ENCODE data around the gene POC1B.

Gene POC1B

DNA sequence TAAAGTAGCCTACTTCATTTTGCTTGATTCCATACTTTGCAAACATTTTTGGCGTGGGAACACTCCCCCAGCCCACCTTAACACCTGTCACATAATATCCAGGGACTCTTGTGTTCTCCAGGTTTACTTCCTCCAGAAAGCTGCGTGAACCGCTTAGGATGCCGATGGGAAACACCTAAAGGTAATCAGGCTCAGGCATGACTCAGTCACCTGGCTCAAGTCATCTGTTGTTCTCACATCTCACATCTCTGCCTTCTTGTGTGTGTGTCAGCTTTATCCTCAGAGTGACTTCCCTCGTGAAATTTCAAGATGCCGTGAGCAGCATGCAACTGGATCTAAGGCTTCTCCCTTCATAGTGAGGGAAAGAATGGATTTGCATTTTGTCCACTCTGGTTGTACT lies 125.4 kb downstream of the POC1B start:
- Mint-ChIP-seq H3K4me1 (peaks cover 38% of the 10 kb centered on the region), H3K27me3 (no peaks in the 10 kb centered on the region), H3K9me3 (peaks cover 9% of the 10 kb centered on the region), H3K4me3 (no peak overlapping the region), H3K27ac (no peak overlapping the region), H3K36me3 (peaks cover 21% of the 10 kb centered on the region)
- CTCF ChIA-PET, result no interaction called here
- no peak for DNase-seq

DNA sequence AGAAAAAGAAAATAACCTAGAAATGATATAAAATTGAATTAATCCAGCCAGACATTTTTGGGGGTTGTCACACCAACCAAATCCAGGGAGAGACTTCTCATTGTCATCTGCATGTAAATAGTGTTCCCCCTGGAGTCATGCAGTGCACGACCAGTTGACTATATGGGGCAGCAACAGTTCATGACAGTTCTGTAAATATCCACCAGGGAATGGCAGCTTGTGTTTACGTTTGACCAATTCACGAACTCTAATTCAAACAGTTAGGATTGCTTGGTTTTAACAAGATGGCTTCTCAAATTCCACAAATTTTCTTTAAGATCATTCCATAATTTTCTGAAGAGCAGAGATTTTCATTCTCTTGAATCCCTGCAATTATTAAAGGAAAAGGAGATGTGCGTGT lies 130.1 kb downstream of the POC1B start:
- Mint-ChIP-seq H3K27ac (no peak overlapping the region), H3K4me1 (peaks cover 46% of the 10 kb centered on the region)
- CTCF ChIA-PET, result no interaction called here

DNA sequence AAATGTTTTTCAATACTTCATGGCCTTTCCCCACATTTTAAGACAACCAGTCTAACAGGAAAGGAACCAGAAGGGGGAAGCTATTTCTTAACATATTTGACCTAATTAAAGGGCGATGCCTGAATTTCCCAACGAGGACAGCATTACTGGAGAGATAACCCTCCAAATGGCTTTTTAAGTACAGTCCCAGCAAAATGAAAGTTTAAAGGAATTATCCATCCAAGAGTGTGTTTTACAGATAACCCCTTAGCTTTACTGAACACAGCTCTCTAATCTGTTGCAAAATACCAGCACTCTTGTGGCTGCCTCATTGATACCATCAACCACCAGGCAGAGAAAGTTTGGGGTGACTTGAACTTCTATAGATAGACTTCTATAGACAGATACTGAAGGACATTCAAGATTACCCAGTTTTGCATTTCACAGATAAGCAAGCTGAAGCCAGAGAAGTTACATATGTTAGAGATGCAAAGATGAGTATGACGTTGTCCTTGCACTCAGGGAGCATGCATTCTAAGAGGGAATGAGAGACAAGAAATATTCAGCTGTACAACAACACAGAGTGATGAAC lies 132.2 kb downstream of the POC1B start:
- no peak for DNase-seq
- peaks cover 2% of the 10 kb centered on the region for H3K36me3 Mint-ChIP-seq
- H3K4me1 Mint-ChIP-seq, result peaks cover 48% of the 10 kb centered on the region
- H3K27ac Mint-ChIP-seq, result no peak overlapping the region
- CTCF ChIA-PET, result no interaction called here
- H3K4me3 Mint-ChIP-seq, result no peak overlapping the region
- no peaks in the 10 kb centered on the region for H3K27me3 Mint-ChIP-seq
- H3K9me3 Mint-ChIP-seq, result no peaks in the 10 kb centered on the region

More for the DNA sequence above, 130.1 kb downstream of the POC1B start:
- peaks cover 10% of the 10 kb centered on the region for H3K36me3 Mint-ChIP-seq
- DNase-seq, result no peak
- no peak overlapping the region for H3K4me3 Mint-ChIP-seq
- H3K9me3 Mint-ChIP-seq, result peaks cover 2% of the 10 kb centered on the region
- no peaks in the 10 kb centered on the region for H3K27me3 Mint-ChIP-seq

GRCh38 chr12:89392391-89392790 lies 133.5 kb downstream of the POC1B start:
- Mint-ChIP-seq H3K27me3 (no peaks in the 10 kb centered on the region), H3K4me1 (peaks cover 37% of the 10 kb centered on the region), H3K4me3 (no peak overlapping the region), H3K36me3 (no peaks in the 10 kb centered on the region), H3K9me3 (no peaks in the 10 kb centered on the region), H3K27ac (no peak overlapping the region)
- DNase-seq, result no peak
- CTCF ChIA-PET, result no interaction called here

DNA sequence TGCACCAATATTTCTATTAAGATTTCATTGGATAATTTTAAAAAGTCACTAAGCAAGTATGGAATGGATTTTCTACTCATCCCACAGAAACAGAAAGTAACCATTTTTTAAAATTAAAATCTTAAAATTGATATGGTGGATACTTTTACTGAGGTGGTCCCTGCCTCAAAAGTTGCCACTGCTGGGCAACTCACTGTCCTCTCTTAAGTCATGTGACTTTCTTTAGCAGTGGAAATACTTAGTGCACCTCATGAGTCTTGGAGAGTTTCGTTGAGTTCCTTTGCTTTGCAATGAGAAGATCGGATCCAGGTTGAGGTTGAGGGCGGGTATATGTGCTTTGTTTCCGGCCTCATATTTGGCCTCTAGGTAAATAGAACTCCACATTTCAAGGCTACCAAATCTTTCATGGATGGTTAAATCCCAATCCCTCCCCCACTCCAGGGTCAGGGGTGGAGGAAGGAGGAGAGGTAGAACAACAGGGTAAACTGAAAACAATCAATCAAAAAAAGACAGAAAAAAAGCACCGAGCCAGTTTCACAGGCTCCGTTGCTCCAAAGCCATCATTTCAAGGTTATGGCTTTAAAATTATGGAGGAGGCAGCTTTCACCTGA lies 134.0 kb downstream of the POC1B start:
- no peaks in the 10 kb centered on the region for H3K9me3 Mint-ChIP-seq
- CTCF ChIA-PET, result no interaction called here
- H3K4me1 Mint-ChIP-seq, result peaks cover 32% of the 10 kb centered on the region
- H3K4me3 Mint-ChIP-seq, result no peak overlapping the region
- H3K27me3 Mint-ChIP-seq, result no peaks in the 10 kb centered on the region
- H3K36me3 Mint-ChIP-seq, result no peaks in the 10 kb centered on the region
- H3K27ac Mint-ChIP-seq, result no peak overlapping the region
- DNase-seq, result no peak

- peaks cover 25% of the 10 kb centered on the region for H3K4me1 Mint-ChIP-seq
- no peak overlapping the region for H3K27ac Mint-ChIP-seq
- no peaks in the 10 kb centered on the region for H3K36me3 Mint-ChIP-seq
- H3K27me3 Mint-ChIP-seq, result no peaks in the 10 kb centered on the region
- no peak overlapping the region for H3K4me3 Mint-ChIP-seq
- no peak for DNase-seq
- CTCF ChIA-PET, result interaction anchor here (1.4 kb wide), 1 partner anchor 13 kb away, joined by 4 read pairs; no protein-coding TSS in a partner anchor
- H3K9me3 Mint-ChIP-seq, result no peaks in the 10 kb centered on the region
These were observed 134.8 kb downstream of the POC1B start for GRCh38 chr12:89390802-89391673.

DNA sequence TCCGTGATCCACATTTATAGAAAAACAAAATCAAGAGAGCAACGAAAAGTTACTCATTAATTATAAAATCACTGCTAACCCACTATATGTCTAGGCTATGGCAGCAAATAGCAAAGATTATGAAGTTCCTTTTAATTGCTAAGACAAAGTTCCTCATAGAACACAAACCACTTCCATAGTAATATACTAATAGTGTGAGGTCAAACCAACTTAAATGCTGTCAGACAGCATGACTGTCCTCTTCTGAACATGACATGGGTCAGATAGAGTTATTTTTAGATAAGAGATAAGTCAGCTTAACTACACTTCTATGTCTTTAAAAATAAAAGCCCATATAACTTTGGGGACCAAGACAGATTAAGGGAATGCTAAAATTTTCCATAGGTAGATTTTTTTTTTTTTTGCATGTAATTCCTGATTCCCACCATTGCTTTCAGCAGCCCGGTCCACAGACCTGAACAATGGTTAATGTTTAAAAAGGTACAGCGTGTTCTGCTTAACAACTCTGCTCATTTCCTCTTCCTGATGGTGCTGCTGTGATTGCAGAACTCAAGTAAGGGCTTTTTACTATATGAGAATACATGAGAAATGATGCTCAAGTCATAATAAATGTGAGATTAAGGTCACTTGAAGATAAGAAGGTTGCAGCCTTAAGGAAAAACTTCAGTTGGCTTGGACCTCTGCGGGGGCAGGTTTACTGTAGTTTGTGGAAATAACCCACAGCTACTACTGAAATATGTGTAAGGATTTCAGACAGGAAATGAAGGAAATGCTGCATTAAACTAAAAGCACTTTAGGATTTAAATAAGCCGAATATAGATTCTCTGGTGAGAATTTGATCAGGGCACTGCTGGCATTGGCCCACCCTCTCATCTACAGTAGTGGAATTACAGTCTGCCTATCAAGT lies 135.8 kb downstream of the POC1B start:
- Mint-ChIP-seq H3K9me3 (no peaks in the 10 kb centered on the region), H3K27me3 (no peaks in the 10 kb centered on the region), H3K36me3 (no peaks in the 10 kb centered on the region), H3K4me3 (no peak overlapping the region), H3K27ac (no peak overlapping the region), H3K4me1 (peaks cover 24% of the 10 kb centered on the region)
- CTCF ChIA-PET, result interaction anchor here (0.7 to 1.4 kb wide), 3 partner anchors 14 to 369 kb away, joined by 3 to 4 read pairs (median 3); no protein-coding TSS in a partner anchor
- DNase-seq, result no peak

DNA sequence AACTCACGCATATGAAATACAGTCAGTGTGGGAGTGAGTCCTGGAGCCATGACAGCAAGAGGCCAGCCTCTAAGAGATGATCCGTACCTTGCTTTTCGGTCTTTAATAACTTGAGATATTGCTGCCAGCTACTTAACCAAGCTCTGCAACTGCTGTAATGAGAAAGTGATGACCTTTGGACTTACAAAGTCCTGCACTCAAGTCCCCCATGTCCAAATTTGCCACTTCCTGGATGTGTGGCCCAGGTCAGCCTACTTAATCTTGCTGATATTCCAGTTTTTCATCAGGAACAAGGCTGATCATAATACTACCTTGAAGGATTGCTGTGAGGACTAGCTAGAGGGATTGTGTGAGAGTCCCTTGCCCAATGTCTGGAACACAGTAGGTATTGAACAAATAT lies 139.7 kb downstream of the POC1B start:
- H3K27me3 Mint-ChIP-seq, result peaks cover 4% of the 10 kb centered on the region
- no peaks in the 10 kb centered on the region for H3K36me3 Mint-ChIP-seq
- CTCF ChIA-PET, result no interaction called here
- H3K4me3 Mint-ChIP-seq, result no peak overlapping the region
- DNase-seq, result no peak
- no peaks in the 10 kb centered on the region for H3K9me3 Mint-ChIP-seq
- peaks cover 36% of the 10 kb centered on the region for H3K4me1 Mint-ChIP-seq
- no peak overlapping the region for H3K27ac Mint-ChIP-seq

- Mint-ChIP-seq H3K27me3 (peaks cover 4% of the 10 kb centered on the region), H3K27ac (no peak overlapping the region), H3K4me1 (peaks cover 26% of the 10 kb centered on the region), H3K36me3 (no peaks in the 10 kb centered on the region), H3K9me3 (no peaks in the 10 kb centered on the region), H3K4me3 (no peak overlapping the region)
- DNase-seq, result no peak
- CTCF ChIA-PET, result no interaction called here
These were observed 141.0 kb downstream of the POC1B start for GRCh38 chr12:89384807-89385206.

- Mint-ChIP-seq H3K27ac (no peak overlapping the region), H3K4me3 (no peak overlapping the region), H3K4me1 (peaks cover 22% of the 10 kb centered on the region), H3K9me3 (no peaks in the 10 kb centered on the region), H3K27me3 (peaks cover 4% of the 10 kb centered on the region), H3K36me3 (no peaks in the 10 kb centered on the region)
- CTCF ChIA-PET, result no interaction called here
- no peak for DNase-seq
These were observed 141.6 kb downstream of the POC1B start for GRCh38 chr12:89384050-89384758.

GRCh38 chr12:89383235-89384049 lies 142.4 kb downstream of the POC1B start:
- CTCF ChIA-PET, result no interaction called here
- Mint-ChIP-seq H3K9me3 (no peaks in the 10 kb centered on the region), H3K27me3 (peaks cover 4% of the 10 kb centered on the region), H3K4me3 (no peak overlapping the region), H3K36me3 (no peaks in the 10 kb centered on the region), H3K27ac (no peak overlapping the region), H3K4me1 (peaks cover 27% of the 10 kb centered on the region)
- DNase-seq, result no peak

GRCh38 chr12:89382328-89382727 lies 143.5 kb downstream of the POC1B start:
- no peak for DNase-seq
- Mint-ChIP-seq H3K4me1 (peaks cover 27% of the 10 kb centered on the region), H3K27me3 (peaks cover 4% of the 10 kb centered on the region), H3K4me3 (no peak overlapping the region), H3K27ac (no peak overlapping the region), H3K36me3 (no peaks in the 10 kb centered on the region), H3K9me3 (no peaks in the 10 kb centered on the region)
- CTCF ChIA-PET, result interaction anchor here (1.5 kb wide), 1 partner anchor 79 kb away, joined by 5 read pairs; no protein-coding TSS in a partner anchor
